Breast epithelium (tissue), 3 donors: Measurements from ENCODE around the gene SYVN1.
"Not testable (repeated sequence)": the region's sequence is repeated elsewhere in the genome, so short reads cannot be mapped to it uniquely, and the experiment has no call there.

Experiments
- POLR2A ChIP-seq: fragments of 450-650 bp; IDR thresholded peaks from one replicate; pipeline ENCODE4 v1.6.1; 2016; ENCODE audit warnings: antibody characterized with exemption, mild to moderate bottlenecking, moderate library complexity
- POLR2AphosphoS5 ChIP-seq, 3 donors: sonication (generic); formaldehyde crosslinking; IDR thresholded peaks; one replicate each; pipeline ENCODE4 v1.6.1; 2017; ENCODE audit warnings: antibody characterized with exemption in 3 of 3
- TF ChIP-seq, protein P1 (sequence below), 3 donors: fragments of 450-650 bp; IDR thresholded peaks; one replicate each; pipeline ENCODE4 v1.5.1; 2016 to 2017; ENCODE audit warnings: antibody characterized with exemption in 3 of 3, mild to moderate bottlenecking in 3 of 3, moderate library complexity in 3 of 3

DNA sequence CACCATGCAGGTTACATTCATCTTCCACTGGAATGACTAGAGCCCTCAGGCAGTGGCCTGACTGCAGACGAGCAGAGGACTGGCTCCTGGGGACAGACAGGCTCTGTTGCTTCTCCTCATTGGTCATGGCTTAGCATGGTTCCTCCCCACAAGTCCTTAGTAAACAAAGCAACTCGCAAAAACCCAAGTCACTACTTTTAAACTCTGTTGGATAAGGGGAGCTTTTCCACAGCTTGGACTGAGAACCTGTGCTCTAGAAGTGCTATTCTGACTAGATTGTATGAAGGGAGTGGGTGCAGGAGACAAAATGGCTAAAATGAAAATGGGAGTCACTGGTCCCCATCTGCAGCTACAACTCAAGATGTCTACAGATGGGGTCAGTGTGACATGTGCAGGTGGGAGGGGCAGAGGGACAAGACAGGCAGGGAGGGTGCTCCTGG lies 40.3 kb upstream of the SYVN1 start:
- TF ChIP-seq, protein P1, sequence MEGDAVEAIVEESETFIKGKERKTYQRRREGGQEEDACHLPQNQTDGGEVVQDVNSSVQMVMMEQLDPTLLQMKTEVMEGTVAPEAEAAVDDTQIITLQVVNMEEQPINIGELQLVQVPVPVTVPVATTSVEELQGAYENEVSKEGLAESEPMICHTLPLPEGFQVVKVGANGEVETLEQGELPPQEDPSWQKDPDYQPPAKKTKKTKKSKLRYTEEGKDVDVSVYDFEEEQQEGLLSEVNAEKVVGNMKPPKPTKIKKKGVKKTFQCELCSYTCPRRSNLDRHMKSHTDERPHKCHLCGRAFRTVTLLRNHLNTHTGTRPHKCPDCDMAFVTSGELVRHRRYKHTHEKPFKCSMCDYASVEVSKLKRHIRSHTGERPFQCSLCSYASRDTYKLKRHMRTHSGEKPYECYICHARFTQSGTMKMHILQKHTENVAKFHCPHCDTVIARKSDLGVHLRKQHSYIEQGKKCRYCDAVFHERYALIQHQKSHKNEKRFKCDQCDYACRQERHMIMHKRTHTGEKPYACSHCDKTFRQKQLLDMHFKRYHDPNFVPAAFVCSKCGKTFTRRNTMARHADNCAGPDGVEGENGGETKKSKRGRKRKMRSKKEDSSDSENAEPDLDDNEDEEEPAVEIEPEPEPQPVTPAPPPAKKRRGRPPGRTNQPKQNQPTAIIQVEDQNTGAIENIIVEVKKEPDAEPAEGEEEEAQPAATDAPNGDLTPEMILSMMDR (IDR thresholded peaks at IDR 0.05): not testable (repeated sequence)
- TF ChIP-seq POLR2A; POLR2AphosphoS5 (IDR thresholded peaks at IDR 0.05): not testable (repeated sequence)
